NCI-H1092 (cell line): ENCODE data around the gene CD2.

Experiments used
- DNase-seq: peaks from one replicate; lab custom pipeline; 2025; lab: John Stamatoyannopoulos, UW

The CD2 gene

DNA sequence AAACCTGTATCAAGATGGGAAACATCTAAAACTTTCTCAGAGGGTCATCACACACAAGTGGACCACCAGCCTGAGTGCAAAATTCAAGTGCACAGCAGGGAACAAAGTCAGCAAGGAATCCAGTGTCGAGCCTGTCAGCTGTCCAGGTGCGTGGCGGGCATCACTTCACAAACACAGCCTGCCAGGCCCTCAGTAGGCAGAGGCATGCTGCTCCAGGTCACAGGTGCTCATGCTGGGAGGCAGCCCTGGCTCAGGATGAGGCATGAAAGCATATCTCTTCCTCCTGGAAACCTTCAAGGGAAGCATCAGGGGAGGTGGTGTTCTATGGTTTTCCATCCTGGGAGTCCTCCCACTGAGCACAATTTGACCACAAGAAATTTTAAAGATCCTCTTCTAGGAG is 6.3 kb downstream of the CD2 start:
- no peak for DNase-seq

DNA sequence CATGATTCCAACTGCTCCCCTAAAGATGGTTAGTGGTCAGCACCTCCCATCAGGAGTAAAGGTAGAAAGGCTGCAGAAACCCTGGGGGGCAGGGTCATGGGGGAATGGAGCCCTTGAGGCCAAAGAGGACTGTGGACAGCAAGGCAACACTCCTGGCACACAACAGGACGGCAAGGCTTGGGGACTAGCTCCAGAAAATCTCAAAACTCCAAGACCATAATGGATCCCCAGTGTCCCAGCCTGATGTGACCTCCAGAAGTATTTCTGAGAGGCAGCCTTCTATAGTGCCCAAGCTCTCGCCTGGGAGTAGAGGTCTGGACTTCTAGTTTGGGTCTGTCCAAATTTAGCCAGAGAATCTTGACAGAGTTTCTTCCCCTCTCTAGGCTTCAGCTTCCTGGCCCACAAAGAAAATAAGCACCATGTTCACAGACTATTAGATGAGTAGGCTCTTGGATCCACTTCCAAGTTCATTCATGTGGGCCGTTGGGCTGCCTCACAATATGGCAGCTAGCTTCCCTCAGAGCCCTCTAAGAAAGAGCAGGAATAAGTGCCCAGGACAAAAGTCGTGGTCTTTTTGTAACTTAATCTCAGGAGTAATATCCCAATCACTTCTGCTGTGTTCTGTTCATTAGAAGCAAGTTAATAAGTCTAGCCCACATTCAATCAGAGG is 6.9 kb downstream of the CD2 start:
- DNase-seq = no peak

DNA sequence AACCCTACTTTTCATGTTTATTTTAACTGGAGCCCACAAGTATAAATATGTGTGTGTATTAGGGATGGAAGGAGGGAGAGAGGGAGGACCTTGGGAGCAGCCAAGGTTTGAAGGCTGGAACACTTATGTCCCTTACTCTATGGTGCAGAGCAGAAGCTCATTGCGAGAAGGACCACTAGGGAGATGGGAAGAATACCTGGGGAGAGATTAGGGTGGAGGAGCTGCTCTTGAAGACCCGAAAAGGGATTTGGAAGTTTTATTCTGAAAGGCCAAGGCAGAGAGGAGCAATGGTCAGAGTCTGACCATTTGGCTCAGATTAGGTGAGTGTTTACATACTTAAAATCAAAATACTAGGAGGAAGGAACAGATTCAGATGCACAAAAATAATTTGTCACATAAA is 8.1 kb downstream of the CD2 start:
- no peak for DNase-seq

DNA sequence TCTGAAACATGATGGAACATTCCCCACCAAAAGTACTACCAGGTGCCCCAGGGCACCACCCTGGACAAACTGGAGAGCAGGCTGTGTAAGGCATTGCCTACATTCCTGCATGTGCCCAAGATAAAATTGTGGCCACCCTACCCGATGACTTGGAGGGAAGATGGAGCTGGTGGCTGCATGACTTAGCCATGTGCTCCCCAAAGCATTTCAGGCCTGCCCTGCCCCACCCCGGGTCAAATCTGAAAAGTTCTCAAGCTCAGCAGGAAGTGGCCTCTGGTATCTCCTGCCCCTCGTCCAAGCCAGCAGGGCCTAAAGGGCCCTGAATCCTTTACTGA is 8.5 kb downstream of the CD2 start:
- no peak for DNase-seq

DNA sequence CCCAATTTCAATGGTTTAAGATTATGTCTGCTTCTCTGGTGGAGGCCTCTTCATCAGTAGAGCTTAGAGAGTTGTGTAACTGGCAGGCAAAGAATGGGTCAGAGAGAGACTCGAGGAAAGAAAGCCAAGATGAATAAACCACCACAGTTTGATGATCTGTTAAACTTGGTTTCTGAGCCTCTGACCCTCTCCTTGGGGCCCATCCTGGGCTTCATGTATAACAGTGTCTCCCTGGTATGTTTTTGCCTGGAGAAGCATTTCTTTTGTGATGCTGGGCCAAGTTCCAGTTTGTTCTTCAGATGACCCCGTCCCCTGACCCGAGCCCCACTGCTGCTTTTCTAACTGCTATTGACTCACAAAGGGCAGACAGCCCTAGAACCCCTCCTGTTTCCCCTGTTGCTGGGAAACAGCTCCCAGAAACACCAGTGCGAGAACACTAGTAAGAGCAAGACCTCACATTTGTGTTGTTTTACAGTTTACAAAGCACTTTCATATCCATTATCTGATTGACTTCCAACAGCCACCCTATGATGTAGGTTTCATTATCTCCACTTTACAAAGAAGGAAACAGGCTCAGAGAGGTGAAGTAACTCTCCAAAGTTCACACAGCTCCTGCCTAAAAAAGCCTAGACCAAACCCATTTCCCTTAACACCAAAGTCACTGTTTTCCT is 9.0 kb downstream of the CD2 start:
- no peak for DNase-seq

DNA sequence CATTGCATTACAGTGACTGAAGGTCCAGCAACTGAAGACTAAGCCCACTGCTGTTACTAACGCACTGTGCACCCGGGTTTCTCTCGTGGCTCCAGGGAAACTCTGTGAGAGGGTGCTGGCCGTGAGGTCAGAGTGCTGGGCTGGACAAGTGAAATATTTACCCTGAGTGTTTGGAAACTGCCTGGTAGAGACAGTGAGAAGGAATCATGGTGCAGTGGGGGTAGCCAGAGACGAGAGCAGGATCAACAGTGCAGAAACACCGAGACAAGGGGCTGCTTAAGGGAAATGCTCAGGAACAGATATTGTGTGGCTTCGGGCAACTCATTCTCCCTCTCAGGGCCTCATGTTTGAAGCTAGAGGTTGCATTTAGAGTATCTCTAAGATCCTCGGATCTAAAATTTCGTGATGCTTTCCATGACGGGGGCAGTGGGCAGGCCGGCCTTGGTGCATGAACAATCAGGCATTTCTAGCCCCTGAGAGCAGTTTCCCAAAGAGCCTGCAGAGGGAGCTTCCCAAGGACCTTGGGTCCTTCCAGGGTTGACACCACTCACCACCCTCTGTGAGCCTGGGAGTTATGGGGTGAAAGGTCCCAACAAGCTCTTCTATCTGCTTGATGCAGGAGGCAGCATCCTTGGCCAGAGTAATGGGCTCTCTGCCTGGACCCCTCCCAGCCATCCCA is 9.7 kb downstream of the CD2 start:
- DNase-seq = no peak

DNA sequence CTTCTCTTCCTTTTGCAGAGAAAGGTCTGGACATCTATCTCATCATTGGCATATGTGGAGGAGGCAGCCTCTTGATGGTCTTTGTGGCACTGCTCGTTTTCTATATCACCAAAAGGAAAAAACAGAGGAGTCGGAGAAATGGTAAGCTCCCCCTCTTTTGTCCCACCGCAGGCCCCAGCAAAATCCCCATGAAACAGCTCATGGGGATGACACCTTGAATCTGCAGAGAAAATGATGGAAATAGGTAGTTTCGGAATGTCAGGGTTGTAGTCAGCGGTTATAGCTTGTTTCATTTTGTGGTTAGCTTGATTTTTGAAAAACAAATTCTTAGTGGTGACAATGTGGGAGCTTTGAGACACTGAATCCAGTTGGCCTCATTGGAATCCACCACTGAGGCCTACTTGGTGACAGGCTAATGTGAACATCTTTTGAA is 10.3 kb downstream of the CD2 start:
- no peak for DNase-seq

DNA sequence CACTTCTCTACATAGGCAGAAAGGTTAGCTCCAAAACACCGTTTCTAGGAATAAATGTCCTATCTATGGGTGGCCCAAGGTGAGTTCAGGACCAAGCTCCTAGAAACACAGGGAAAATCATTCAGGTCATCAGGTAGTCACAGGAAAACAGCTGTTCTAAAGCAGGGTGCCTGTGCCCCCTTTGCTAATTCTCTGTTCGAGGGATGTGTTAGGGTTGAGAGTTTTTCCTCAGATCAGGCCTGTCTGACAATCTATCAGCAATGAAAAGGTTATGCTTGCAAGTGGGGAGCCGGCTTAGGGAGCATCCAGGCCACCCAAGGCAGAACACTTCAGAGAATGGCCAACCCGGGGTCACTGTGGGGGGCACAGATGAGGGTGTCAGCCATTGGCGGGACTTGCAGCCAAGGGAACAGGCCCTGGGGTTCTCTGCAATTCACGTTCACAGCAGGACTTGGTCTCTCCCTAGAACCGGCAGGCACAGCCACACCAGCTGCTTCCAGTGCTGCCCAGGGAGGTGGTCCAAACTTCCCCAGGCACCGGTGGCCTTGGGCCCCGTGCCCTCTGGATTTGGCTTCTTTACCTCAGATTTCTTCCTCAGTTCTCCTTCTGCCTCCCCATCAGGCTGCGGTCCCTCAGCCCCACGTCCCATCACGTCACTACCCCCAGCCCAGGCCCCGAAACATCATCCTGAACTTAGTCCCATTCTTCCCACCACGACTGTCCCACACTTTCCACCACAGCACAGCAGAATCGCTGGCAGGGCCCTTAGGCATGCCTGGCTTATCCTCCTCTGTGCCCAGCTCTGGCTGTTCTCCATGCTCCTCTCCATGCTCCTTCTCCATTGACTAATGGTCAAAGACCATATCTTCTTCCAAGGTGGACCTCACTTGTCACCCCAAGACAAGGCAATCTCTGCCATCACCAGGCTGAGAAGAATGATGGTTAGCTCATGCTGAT is 11.0 kb downstream of the CD2 start:
- DNase-seq = no peak

DNA sequence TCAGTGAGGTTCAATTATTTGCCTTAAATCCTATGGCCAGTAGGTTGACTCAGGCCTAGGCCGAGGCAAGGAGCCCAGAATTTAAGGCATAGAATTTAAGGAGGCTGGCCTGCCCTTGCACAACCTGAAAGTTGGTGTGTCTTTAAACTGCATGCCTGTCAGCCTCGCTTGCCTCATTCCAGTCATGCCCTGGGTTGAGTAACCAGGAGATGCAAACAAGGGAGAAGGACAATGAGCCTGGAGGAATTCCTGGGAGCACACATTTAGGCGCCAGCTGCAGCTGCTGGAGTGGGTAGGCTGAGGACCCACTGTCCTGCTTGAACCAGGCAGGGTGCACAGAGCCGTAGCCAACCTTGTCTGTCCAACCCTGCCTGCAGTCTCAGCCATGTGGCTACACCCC is 11.7 kb downstream of the CD2 start:
- DNase-seq = no peak

DNA sequence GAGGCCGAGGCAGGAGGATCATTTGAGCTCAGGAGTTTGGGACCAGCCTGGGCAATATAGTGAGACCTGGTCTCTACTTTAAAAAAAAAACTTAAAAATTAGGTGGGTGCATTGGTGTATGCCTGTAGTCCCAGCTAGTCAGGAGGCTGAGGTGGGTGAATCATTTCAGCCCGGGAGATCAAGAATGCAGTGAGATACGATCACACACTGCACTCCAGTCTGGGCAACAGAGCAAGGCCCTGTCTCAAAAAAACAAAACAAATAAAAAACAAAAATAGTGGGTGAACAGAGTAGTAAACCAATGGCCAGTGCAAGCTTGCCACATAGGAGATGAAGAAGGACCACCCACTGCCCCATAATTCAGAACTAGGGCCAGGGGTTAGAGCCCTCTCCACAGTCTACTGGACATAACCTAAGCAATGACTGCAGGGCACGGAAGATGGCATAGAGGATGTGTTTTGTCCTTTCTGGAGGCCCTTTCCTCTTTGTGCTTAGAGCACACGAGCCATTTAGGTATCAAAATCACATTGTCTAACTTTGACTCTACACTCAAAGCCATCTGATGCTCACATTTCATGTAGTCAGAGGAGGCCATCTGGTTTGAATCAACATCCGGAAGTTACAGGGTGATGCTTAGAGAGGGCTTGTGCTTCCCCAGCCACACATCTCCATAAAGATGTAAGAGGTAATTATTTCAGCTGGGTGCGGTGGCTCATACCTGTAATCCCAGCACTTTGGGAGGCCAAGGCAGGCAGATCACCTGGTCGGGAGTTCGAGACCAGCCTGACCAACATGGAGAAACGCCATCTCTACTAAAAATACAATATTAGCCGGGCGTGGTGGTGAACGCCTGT is 12.6 kb downstream of the CD2 start:
- DNase-seq = no peak

DNA sequence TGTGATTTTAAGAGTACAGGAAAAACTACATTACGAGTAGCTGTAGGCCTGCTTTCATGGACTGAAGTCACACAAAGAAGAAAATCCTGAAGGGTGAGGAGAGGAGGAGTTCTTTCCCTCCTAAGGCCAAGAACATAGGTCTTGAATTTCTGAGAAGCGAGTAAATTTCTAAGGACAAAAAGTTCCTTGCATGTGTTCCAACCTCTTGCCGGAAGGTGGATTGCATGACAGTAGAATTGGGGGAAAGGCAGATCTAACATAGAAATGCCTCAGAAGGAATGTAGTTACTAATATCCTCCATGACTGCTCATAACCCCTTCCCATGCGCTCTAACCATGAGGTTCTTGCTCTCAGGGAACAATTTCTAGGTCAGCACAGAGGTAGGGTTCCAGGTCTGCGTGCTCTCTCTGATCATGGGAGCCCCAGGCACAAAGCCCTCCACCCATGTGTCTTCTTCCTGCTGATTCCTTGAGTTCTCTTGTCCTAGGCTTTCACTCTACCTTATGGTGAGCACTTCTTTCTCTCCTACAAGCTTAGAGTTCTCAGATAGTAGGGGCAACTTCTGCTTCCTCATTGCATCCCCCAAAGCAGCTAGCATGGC is 13.7 kb downstream of the CD2 start:
- DNase-seq = no peak

DNA sequence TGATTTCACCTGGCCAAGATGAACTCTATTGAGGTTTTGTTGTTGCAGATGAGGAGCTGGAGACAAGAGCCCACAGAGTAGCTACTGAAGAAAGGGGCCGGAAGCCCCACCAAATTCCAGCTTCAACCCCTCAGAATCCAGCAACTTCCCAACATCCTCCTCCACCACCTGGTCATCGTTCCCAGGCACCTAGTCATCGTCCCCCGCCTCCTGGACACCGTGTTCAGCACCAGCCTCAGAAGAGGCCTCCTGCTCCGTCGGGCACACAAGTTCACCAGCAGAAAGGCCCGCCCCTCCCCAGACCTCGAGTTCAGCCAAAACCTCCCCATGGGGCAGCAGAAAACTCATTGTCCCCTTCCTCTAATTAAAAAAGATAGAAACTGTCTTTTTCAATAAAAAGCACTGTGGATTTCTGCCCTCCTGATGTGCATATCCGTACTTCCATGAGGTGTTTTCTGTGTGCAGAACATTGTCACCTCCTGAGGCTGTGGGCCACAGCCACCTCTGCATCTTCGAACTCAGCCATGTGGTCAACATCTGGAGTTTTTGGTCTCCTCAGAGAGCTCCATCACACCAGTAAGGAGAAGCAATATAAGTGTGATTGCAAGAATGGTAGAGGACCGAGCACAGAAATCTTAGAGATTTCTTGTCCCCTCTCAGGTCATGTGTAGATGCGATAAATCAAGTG is 14.3 kb downstream of the CD2 start:
- DNase-seq = no peak

DNA sequence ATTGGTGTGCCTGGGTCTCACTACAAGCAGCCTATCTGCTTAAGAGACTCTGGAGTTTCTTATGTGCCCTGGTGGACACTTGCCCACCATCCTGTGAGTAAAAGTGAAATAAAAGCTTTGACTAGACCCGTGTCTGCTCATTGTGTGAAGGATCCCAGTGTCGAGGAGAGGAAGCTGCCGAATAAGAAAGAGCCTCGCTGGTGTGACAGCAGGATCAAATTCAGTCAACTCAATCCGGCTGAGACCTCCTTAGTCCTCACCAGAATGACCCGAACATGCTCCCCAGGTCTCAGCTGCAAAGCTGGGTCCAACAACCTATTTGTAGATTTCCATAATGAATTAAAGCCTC is 14.8 kb downstream of the CD2 start:
- no peak for DNase-seq

DNA sequence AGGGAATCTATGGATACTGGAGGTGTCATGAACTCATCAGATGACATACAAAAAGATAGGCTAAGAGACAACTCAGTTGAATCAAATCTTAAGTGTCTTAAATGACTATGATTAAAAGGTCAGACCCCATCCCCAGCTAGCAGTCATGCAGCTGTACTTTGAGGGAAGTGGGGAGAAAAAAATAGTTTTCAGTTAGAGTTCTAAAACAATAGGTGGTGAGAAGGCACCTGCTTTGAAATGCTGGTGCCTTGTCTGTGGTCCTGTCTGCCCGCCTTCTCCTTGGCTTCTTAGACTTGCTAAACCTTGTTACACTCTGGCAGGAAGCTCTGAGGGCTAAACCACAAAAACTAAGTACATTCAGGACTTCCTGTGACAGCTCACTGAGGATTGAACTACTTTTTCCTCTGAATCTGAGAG is 15.3 kb downstream of the CD2 start:
- DNase-seq = no peak

DNA sequence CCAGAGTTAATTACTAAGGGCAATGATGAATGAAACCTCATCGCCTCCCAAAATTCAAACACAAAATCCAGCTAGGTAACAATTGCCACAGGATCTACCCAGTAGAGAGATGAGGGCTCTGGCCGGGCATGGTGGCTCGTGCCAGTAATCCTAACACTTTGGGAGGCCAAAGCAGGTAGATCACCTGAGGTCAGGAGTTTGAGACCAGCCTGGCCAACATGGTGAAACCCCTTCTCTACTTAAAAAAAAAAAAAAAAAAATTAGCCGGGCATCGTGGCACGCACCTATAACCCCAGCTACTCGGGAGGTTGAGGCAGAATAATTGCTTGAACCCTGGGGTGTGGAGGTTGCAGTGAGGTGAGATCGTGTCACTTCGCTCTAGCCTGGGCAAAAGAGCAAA is 15.8 kb downstream of the CD2 start:
- no peak for DNase-seq

DNA sequence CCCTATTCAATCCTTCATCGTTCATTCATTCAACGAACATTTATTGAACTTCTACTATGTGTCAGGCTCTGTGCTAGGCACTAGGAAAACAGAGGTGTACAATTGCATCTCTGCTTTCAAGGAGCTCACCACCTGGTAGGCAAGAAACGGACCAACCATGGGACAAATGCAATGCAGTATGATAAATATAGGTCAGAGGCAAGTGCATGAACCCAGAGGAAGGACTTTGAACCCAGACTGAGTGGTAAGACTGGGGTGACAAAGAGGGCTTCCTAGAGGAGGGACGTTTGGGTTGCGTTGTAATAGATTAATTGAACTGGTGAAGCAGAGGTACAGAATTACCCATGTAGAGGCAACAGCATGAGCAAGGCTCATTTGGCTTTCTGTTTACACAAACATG is 16.4 kb downstream of the CD2 start:
- no peak for DNase-seq

DNA sequence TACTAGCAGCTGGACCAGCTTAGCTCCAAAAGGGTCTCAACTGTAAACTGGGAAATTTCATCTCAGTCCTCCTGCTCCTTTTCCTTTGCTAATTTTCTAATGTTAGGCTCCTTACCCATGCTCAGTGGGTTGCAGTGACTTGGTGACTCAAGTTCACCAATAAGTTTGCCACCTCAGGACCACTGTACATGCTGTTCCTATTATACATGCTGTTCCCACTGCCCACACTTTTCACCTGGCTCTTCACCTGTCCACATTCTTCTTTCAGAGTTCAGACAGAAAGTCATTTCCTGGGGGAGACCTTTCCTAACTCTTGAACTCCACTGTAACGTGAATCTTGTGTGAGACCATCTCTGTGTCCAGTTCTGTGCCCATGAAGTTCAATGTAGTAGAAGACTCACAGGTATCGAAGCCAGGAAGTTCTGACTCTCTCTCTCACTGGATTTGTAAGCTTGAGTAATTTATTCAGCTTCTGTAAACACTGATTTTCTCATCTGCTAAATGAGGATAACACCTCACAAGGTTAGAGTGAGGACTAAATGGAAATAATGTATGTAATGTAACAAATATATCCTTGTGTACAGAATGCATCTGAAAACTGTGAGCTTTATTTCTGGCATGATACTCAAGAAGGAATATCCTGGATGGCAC is 17.9 kb downstream of the CD2 start:
- no peak for DNase-seq

DNA sequence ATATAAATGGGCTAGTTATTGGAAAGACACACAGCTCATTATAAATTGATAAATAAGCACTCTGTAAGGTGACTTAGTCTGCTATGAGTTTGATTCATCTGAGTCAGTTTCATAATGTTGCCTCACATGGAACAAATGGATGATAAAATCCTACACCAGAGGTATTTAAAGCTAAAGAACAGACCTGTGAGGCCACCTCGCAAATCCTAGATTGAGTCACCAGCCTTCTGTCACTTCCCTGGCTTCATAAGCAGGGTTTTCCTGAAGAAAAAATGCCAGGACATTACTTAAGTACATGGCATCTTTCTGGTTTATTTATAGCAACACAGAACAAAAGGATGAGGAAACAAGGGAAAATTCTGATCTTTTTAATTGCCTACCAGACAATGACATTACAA is 18.4 kb downstream of the CD2 start:
- DNase-seq = no peak

DNA sequence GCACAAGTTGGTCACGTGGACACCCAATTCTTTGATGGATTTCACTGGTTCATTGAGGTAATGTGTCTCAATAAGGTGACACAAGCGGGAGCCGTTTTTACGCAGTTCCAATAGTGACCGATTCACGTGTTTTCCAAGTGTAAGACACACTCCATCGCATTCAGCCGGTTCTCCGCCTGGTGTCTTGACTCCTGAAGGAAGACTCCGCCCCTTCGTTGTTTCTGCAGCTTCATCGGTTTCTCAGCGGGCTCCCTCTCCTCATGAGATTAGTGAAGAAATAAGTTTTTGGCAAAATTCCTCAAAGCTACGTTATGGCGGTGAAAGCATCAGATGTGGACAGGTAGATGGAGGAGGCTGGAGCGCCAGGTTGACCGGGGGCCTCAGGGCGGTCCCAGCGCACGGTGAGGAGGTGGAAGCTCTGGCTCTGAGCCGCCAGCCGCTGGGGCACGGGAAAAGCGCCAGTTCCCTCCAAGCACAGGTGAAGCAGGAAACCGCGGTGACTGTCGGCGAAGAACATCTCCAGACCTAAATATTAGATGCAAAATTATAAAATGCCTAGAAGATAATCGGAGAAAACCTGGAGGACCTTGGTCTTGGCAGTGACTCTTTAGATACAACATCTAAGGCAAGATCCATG is 21.0 kb downstream of the CD2 start:
- no peak for DNase-seq
